Transverse colon (tissue), 4 donors: Measurements from ENCODE around the gene RHOB. TPM values are rescaled to one million over a fixed set of nuclear protein-coding genes. Genes with fewer than 3 reads are reported as not detected.

Source experiments
- DNase-seq: peaks from one replicate; pipeline ENCODE4 v3.0.0-alpha.2; 2019
- H3K27ac ChIP-seq, 4 donors: fragments of 200-600 bp; sonication (generic); 2 replicates each; pipeline ENCODE4 v1.5.1; 2016 to 2018; ENCODE audit warnings: inconsistent platforms in 4 of 4
- H3K27me3 ChIP-seq: fragments of 200-600 bp; sonication (generic); 2 replicates; pipeline ENCODE4 v1.5.1; 2017; ENCODE audit warnings: inconsistent platforms
- H3K36me3 ChIP-seq, 4 donors: fragments of 200-600 bp; sonication (generic); 2 replicates each; pipeline ENCODE4 v1.5.1; 2017 to 2019; ENCODE audit warnings: inconsistent platforms in 4 of 4
- H3K4me1 ChIP-seq, 4 donors: fragments of 200-600 bp; sonication (generic); 2 replicates each; pipeline ENCODE4 v1.5.1; 2017 to 2020; ENCODE audit warnings: inconsistent platforms in 4 of 4
- H3K4me3 ChIP-seq, 4 donors: fragments of 200-600 bp; sonication (generic); 1 replicate in 1 of 4; 2 replicates in 3 of 4; pipeline versions ENCODE4 v1.5.1 to v1.6.1; 2017 to 2019; ENCODE audit warnings: inconsistent platforms in 4 of 4
- H3K9me3 ChIP-seq, 2 donors: fragments of 200-600 bp; sonication (generic); 2 replicates each; pipeline ENCODE4 v1.5.1; 2017 to 2019; ENCODE audit warnings: inconsistent platforms in 2 of 2
- CTCF ChIP-seq, 5 experiments: fragments of 200-600 bp in 3 of 5; fragments of 450-650 bp in 2 of 5; sonication (generic) in 3 of 5; IDR thresholded peaks; 1 replicate in 2 of 5; 2 replicates in 3 of 5; pipeline ENCODE4 v1.5.1; 2016 to 2017; ENCODE audit warnings: antibody characterized with exemption in 5 of 5, inconsistent platforms in 3 of 5, mild to moderate bottlenecking in 2 of 5, moderate library complexity in 1 of 5
- EP300 ChIP-seq: sonication (generic); formaldehyde crosslinking; IDR thresholded peaks from one replicate; pipeline ENCODE4 v1.6.1; 2017; ENCODE audit warnings: antibody characterized with exemption, low read depth
- POLR2A ChIP-seq: fragments of 450-650 bp; IDR thresholded peaks from one replicate; pipeline ENCODE4 v1.6.1; 2016; ENCODE audit warnings: antibody characterized with exemption, mild to moderate bottlenecking, moderate library complexity
- POLR2AphosphoS5 ChIP-seq, 3 donors: sonication (generic); formaldehyde crosslinking; IDR thresholded peaks; one replicate each; pipeline ENCODE4 v1.6.1; 2016; ENCODE audit warnings: antibody characterized with exemption in 3 of 3
- WGBS, 2 donors: methylation state at CpG; one replicate each; pipeline ENCODE4 v1.1.5; 2018; ENCODE audit warnings: low coverage in 1 of 2; 5-methylcytosine and 5-hydroxymethylcytosine counted together
- in situ Hi-C, 4 donors: fragments of 200-750 bp; cut with MboI; loops; one replicate each; pipeline versions ENCODE4 v1.15.0 to v1.15.1; 2017; ENCODE audit warnings: low sequenced_read_pairs in 3 of 4, low pct_ligation_motif_present in 1 of 4, low pct_unique_long_range_greater_than_20kb in 1 of 4
- intact Hi-C: fragments of 100-400 bp; cut with DNase I; formaldehyde crosslinking; loops from one replicate; pipeline ENCODE4 v1.15.1; 2023; ENCODE audit warnings: low total_unique reads
- total RNA-seq, 4 donors: library from RNA; depleted of rRNA; stranded (reverse); fragments of >200 nt; gene quantifications; one replicate each; pipeline ENCODE4 v1.1.0, GENCODE V29; 2016

RHOB gene
- total RNA-seq, 4 donors from 2014 or later: 360 to 732 (median 532) TPM

GRCh38 chr2:20423847-20424246 is 23.0 kb upstream of the RHOB start:
- 96% methylated on average over 2 of the region's 2 CpGs; no CpG with 5 or more reads in 1 of the 2 donors for WGBS, 2 donors
- in situ Hi-C loops (no loop called here), intact Hi-C loops (no loop called here)
- TF ChIP-seq POLR2A (no peak), CTCF (IDR thresholded peaks at IDR 0.05) (no peak), EP300 (no peak), POLR2AphosphoS5 (IDR thresholded peaks at IDR 0.05) (no peak)
- DNase-seq: peak; percentile 7
- H3K9me3 ChIP-seq: no peaks in the 10 kb centered on the region
- H3K4me1 ChIP-seq: peaks cover 23 to 45% (median 29%) of the 10 kb centered on the region in 4 donors
- peak overlapping the region; percentile 68 to 86 (median 80) for H3K27ac ChIP-seq
- H3K27me3 ChIP-seq: no peaks in the 10 kb centered on the region
- no peaks in the 10 kb centered on the region for H3K36me3 ChIP-seq
- H3K4me3 ChIP-seq: no peak overlapping the region

DNA sequence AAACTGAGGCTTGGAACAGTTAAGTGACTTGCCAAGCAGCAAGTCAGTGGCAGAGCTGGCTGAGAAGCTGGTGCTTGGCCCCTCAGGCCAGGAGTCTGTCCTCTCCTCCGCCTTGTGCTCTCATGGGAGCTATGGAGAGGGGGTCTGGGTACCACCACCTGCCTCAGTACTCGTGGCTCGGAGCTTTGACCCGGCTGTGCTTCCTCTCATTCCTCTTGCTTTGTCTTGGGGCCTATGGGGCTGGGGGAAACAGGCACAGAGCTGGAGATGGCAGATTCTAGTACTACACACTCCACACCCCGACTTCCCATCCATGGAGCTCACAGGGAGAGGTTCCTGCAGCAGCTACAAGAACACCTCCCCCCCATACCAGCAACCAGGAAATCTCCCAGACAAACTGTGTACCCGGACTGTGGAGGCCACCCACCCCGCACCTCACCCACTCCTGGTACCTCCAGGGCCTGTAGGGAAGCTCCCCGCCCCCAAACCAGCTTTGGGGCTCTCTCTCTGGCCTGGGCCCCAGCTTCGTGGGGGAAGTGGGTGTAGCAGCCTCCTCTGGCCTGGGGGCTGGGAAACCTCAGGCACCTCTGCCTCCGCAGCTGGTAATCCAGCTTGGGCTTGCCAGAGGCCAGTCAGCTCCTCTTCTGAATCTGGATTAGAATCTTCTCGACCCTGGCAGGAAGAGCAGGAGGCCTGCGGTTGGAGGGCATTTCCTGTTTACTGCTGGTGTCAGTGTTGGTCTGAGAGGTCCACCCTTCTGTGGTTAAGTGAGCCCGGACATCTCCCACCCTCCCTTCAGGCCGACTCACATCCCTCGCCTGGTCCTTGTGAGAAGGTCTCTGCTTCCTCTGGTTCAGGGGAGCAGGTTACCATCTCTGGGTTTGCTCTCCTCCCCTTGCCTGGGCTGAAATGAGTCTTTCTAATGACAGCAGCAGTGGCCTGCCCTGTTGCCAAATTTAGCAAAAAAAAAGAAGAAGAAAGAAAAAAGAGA is 22.3 kb upstream of the RHOB start:
- H3K4me3 ChIP-seq: no peak overlapping the region
- H3K27me3 ChIP-seq: no peaks in the 10 kb centered on the region
- TF ChIP-seq POLR2A (peak; percentile 20), CTCF (IDR thresholded peaks at IDR 0.05) (no peak), EP300 (no peak), POLR2AphosphoS5 (IDR thresholded peaks at IDR 0.05) (peak in 2 of 3 donors; percentile 46 to 50)
- in situ Hi-C loops (loop anchor here in 1 of 4 donors (25.0 kb wide), 1 partner anchor 213 kb away; no protein-coding TSS in a partner anchor), intact Hi-C loops (no loop called here)
- peak; percentile 67 for DNase-seq
- peaks cover 20 to 50% (median 31%) of the 10 kb centered on the region in 4 donors for H3K4me1 ChIP-seq
- H3K27ac ChIP-seq: peak overlapping the region; percentile 68 to 86 (median 80)
- no peaks in the 10 kb centered on the region for H3K36me3 ChIP-seq
- WGBS, 2 donors: 60% methylated on average over 15 of the region's 15 CpGs; no CpG with 5 or more reads in 1 of the 2 donors
- H3K9me3 ChIP-seq: no peaks in the 10 kb centered on the region

DNA sequence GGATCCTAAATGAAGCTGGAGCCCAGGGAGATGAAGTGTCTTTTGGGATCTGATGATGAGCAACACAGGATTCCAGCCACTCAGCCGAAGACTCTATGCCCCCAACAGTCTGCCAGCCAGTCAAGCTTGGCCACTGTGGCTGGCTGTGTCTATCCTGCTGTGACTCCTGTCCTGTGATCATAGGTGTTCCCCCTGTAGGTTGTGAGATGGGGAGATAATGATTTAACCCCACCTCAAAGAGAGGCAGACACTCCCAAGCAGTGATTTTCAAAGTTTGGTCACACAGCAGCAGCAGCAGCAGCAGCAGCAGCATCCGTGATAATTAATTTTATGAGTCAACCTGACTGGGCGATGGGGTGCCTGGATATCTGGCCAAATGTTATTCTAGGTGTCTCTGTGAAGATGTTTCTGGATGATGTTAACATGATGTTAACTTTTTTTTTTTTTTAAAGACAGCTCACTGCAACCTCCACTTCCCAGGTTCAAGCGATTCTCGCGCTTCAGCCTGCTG is 21.4 kb upstream of the RHOB start:
- in situ Hi-C loops: loop anchor here in 1 of 4 donors (25.0 kb wide), 1 partner anchor 212 kb away; no protein-coding TSS in a partner anchor
- DNase-seq: peak; percentile 7

DNA sequence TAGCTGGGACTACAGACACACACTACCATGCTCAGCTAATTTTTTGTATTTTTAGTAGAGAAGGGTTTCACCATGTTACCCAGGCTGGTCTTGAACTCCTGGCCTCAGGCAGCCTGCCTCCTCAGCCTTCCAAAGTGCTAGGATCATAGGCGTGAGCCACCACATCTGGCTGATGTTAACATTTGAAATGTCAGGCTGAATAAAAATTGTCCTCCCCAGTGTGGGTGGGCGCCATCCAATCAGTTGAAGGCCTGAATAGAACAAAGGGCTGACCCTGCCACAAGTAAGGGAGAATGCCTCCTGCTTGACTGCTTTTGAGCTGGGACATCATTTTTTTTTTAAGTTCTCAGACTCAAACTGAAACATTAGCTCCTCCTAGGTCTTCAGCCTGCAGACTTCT is 21.0 kb upstream of the RHOB start:
- DNase-seq: peak; percentile 7
- Histone ChIP-seq H3K27ac (peak overlapping the region; percentile 57 to 84 (median 72)), H3K9me3 (no peaks in the 10 kb centered on the region), H3K27me3 (no peaks in the 10 kb centered on the region), H3K36me3 (no peaks in the 10 kb centered on the region), H3K4me3 (no peak overlapping the region), H3K4me1 (peaks cover 23 to 55% (median 32%) of the 10 kb centered on the region in 4 donors)
- 60 to 89% methylated on average over 1 to 2 of the region's 2 CpGs for WGBS, 2 donors
- in situ Hi-C loops: loop anchor here in 1 of 4 donors (25.0 kb wide), 1 partner anchor 211 kb away; no protein-coding TSS in a partner anchor
- TF ChIP-seq POLR2AphosphoS5 (IDR thresholded peaks at IDR 0.05): no peak
- TF ChIP-seq EP300: no peak
- no peak for TF ChIP-seq CTCF (IDR thresholded peaks at IDR 0.05)
- TF ChIP-seq POLR2A: no peak
- intact Hi-C loops: no loop called here

More for the DNA sequence above, 21.4 kb upstream of the RHOB start:
- Histone ChIP-seq H3K4me1 (peaks cover 23 to 55% (median 32%) of the 10 kb centered on the region in 4 donors), H3K27ac (peak overlapping the region; percentile 68 to 86 (median 80)), H3K9me3 (no peaks in the 10 kb centered on the region), H3K36me3 (no peaks in the 10 kb centered on the region), H3K27me3 (no peaks in the 10 kb centered on the region), H3K4me3 (no peak overlapping the region)
- TF ChIP-seq POLR2A: no peak
- TF ChIP-seq POLR2AphosphoS5 (IDR thresholded peaks at IDR 0.05): peak in 1 of 3 donors; percentile 28
- intact Hi-C loops: no loop called here
- 73 to 86% methylated on average over 6 of the region's 6 CpGs for WGBS, 2 donors
